ENCODE data around the gene BORCS8. TPM values are rescaled to one million over a fixed set of nuclear protein-coding genes. Genes with fewer than 3 reads are reported as not detected.
"Not testable (repeated sequence)": the region's sequence is repeated elsewhere in the genome, so short reads cannot be mapped to it uniquely, and the experiment has no call there.

The BORCS8 gene
- total RNA-seq, 1 experiment from 2014 or later, result 9.6 TPM

DNA sequence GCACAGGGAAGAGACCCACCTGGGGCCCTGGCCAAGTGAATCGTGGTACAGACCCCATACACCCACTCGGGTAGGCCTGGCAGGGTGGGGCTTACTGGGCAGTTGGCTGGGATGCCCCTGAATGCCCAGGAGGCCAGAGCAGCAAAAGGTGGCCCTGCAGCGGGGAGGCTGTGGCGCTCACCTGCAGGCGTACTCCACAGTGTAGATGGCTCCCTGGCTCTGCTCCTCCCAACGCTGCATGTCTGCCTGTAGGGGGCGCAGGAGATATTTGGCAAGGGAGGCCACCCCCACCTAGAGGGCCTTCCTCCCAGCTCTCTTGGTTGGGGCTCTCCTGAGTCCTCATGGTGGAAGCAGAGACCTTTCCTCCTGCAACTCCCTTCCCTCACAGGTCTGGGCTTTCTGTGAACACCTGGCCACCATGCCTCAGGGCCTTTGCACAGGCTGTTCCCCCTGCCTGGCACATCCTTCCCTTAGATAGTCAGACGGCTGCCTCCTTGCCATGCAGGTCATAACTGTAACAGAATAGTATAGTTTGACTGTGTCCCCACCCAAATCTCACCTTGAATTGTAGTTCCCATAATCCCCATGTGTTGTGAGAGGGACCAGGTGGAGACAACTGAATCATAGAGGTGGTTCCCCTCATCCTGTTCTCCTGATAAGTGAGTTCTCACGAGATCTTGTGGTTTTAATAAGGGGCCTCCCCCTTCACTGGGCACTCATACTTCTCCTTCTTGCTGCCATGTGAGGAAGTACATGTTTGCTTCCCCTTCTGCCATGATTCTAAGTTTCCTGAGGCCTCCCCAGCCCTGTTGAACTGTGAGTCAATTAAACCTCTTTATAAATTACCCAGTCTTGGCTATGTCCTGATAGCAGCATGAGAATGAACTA, 5.9 kb downstream of the BORCS8 start:
- DNase-seq (ENCODE audit: extremely low read depth, low read depth), result peak; percentile 40

DNA sequence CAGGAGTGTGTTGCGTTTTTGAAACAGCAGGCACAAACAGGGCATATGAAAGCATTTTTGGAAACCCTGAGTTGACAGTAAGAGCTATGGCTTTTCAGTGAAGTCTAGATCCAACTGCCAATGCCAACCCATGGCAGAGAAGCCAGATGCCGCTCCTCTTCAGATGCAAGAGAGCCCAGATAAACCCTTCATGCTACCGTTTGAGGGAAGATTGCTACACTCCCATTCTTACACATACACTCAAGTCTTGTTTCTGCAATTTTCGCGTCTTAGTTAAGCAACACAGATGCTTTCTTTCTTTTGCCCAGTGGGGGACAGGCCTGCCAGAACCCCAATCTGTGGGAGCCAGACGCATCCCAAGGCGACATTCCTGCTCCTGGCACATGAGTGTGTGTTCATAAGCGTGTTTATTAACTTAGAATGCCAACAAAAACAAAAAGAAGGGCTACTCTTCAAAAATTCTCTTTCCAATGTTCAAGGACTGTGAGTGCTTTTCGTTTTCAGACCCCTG, 10.4 kb downstream of the BORCS8 start:
- DNase-seq (ENCODE audit: extremely low read depth, low read depth), result no peak

DNA sequence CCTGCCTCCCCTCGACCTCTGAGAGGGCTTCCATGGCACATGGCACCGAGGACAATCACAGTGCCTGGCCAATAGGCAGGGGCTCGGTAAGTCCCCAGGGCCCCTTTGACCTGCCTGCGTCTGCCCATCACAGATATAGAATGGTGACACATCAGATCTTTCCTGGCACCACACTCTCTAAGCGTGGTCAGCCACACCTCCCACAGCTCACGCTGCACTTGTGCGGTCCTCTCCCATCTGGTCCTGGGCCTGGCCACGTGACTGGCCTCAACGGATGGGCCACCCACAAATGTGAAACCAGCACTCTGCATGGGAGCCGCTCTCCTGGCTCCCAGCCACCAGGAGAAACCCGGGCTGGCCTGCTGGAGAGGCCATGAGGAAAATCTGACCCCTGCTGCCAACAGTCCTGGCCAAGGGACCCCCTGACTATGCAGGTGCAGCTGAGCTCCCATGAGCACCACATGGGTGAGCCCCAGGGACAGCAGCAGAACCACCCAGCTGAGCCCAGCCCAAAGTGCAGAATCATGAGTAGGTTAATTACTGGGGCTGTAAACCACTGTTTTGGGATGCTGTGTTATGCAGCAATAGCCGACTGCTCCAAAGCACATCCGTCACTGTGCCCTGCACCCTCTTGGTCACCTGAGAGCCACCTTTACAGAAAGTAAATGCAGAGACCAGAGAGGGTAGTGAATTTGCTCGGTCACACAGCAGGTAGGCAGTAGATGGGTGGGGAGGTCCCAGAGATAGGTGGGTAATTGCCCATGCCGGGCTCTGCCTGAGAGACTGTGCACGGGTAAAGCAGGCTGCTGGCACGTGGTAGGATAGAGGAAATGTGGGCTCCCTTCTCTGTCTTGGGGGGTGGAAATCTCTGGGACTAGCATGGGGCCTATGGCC, 12.2 kb downstream of the BORCS8 start:
- DNase-seq (ENCODE audit: extremely low read depth, low read depth), result no peak

DNA sequence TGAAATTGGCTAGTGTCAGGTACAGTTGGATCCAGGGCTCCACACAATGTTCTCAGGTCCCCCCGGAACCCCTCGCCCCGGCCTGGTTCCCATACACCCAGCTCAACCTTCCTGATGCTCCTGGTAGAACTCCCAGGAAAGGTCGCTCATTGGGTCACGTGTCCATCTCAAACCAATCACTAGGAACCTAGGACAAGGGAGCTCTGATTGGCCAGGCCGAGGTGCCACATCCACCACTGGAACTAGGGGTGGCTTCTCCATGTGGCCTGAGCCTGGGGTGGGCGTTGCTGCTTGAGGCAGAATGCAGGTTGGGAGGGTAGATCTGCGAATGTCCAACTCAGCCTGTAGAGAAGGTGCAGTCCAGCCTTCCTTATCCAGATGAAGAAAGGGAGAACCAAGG, 15.0 kb downstream of the BORCS8 start:
- DNase-seq (ENCODE audit: extremely low read depth, low read depth), result no peak

DNA sequence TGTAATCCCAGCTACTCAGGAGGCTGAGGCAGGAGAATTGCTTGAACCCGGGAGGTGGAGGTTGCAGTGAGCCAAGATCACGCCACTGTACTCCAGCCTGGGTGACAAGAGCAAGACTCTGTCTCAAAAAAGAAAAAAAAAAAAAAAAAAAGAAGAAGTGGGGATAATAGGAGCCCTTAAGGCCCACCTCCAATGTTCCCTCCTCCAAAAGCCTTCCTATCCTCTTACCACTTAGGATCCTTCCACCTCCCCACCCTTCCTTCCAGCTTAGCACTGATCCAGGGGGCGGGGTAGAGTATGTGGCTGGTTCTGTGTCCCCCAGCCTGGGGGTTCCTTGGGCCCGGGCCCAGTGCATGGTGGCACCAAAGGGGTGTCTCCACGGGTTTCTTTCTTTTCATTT, 18.7 kb downstream of the BORCS8 start:
- not testable (repeated sequence) for DNase-seq (ENCODE audit: extremely low read depth, low read depth)

DNA sequence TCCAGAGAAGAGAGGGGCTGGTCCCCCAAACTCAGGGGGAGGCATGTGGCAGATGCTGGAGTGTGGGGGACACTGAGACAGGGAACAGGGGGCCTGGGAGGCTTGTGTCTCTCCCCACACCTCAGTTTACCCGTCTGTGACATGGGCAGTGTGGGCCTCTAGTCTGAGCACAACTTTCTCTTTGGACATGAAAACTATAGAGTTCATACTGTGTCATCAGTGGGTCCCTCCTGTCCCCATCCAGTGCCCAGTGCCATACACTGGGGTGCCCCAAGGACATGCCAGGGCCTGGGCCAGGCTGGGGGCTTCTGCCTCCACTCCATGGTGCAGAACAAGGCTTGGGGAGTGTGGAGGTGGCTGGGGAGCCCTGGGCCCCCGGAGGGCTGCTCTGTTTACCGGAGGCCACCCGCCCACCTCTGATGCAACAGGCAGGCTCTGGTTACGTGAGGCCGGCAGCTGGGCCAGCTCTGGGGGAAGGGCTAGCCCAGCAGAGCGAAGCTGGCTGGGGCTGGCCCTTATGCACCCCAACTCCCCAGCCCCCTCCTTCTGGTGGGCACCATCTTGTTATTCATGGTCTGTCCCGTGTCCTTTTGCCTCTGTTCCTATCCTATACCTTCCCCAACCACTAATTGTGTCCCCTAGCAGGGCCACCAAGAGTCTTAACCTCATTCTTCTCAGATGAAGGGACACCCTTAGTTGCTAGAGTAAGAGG, 20.0 kb downstream of the BORCS8 start:
- peak; percentile 27 for DNase-seq (ENCODE audit: extremely low read depth, low read depth)

DNA sequence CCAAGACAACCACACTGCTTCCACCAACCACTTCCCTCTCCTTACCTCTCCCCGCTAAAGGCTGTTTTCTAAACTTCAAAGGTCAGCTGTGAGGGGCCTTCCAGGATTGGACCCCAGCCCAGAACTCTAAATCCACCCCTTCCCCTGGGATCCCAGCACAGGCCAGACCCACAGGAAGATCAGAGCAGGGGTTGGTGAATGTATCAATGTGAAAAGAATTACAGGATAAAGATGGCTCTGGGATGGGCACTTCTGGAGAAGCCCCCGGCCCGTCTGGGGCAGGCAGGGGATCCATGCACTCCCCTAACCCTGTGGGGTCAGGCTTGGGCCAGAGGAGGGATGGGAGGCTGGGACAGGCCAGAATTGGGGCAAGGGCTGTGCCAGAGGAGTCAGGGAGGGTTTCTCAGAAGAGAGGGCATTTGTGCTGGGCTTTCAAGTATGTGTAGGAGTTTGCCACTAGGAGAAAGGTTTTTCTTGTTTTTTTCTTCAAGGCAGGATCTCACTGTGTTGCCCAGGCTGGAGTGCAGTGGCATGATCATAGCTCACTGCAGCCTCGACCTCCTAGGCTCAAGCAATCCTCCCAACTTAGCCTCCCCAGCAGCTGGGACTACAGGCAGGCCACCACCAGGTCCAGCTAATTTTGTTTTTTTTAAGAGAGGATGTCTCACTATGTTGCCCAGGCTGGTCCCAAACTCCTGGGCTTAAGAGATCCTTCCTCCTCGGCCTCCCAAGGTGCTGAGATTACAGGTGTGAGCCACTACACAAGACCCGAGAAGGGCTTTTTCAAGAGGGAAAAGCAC, 20.9 kb downstream of the BORCS8 start:
- DNase-seq (ENCODE audit: extremely low read depth, low read depth), result no peak

DNA sequence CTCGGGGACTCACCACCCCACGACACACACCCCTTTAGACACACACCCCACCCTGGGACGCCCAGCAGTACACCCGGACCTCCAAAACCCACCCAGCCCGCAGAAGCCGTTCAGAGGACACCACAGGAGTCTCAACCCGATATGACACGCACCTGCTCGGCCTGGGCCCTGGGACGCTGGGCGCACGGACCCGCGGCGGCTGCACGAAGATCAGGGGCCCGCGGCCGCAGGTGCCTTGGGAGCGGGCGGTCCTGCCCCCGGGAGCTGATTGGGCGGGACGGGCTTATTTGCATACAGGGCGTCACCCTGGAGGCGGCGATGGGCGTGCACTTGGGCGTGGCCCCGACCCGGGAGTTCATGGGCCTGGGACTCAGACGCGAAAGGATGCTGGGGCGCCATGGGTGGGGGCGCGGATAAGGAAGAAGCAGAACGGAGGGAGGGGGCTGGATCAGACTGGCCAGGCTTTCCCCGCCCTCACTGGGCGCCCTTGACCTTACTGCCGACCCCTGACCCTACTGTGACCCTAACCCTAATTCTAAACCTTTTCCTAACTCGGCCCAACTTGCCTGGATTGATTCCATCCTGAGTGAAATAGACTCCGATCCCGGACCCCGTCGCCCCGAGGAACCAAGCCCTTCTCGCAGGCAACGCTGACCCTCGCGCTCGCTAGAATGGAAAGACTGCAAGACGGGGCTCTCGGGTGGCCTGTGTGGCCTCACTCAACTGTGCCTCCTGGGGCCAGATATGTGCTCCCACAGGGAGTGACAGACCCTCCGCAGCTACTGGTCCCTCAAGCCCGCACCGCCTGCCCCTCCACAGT, 21.7 kb downstream of the BORCS8 start, which contains the start of gene MEF2B:
MEF2B (minus strand) TSS at position 211 of the 820 bp plus-strand sequence. CDS start 19,528 bp downstream, outside the sequence.
- peak; percentile 63 for DNase-seq (ENCODE audit: extremely low read depth, low read depth)

DNA sequence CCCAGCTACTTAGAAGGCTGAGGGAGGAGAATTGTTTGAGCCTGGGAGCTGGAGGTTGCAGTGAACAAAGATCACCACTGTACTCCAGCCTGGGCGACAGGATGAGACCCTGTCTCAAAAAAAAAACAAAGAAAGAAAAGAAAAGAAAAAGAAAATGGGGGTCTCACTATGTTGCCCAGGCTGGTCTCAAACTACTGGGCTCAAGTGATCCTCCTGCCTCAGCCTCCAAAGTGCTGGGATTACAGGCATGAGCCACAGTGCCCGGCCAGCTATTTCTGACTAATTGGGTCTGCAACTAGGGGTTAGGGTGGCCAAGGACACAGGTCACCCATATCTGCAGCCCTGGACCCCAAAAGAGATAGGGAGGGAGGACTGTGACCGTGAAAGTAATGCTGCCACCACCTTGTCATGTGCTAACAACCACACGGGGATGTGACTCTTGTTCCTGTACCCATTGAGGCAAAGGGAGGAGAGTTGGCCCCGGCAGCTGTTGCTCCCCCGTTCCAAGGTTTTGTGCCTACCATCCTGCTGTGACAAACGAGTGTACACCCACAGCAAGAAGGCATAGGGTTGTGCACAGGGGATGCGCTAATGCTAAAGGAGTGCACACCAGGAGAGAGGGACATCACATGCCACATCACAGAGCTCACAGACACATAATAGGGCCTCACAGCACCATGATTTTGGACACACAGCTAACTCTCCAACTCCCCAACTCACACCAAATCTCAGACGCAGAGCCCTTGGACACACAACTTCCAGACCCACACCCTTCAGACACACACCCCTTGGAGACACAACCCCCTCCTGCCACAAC, 22.5 kb downstream of the BORCS8 start:
- no peak for DNase-seq (ENCODE audit: extremely low read depth, low read depth)

DNA sequence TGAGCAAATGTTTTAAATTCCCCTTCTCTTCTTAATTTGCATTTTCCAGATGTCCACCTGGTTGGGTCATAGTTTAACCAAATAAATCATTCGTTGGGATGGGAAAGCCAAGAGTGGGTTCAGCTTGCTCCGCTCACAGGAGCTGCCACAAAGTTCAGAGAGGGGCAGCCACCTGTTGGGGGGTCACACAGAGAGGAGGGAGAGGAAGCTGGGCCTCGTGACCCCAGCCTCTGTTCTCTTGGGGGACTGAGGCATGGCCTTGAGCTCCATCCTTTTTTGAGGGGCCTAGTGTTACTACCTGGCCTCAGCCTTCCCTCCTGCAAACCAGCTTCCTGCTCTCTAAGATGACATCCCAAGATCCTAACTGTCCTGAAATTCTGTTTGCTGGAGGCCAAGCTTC, 24.3 kb downstream of the BORCS8 start:
- no peak for DNase-seq (ENCODE audit: extremely low read depth, low read depth)

DNA sequence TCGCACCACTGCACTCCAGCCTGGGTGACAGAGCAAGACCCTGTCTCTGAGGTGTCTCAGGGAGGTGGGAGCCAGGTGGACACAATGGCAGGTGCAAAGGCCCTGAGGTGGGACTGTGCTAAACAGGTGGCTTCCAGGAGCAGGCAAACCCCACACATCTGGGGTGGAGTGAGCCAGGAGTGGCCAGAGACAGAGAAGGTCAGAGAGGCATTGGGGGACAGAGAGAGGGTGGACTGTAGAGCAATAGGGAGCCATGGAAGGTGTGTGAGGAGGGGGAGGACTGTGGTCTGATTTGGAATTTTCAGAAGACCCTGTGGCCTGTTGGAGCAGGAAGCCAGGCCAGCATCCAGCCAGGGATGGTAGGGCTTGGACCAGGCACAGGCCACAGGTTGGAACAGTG, 26.6 kb downstream of the BORCS8 start:
- no peak for DNase-seq (ENCODE audit: extremely low read depth, low read depth)

DNA sequence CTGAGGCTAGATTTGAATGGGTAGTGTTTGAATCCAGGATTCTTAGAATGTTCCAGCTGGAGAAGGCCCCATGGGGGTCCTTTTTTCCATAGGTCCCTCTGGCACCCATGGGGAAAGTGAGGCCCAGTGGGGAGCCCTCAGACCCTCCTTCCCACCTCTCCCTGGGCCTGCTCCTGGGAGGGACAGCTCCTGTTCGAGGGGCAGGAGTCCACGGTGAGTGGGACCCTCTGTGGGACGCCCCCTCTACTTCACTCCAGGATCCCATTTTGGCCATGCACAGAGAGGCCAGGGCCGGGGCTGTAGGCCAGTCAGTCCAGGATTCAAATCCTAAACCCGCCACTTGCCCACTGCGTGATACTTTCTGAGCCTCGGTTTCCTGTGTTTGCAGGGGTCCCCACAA, 29.5 kb downstream of the BORCS8 start:
- DNase-seq (ENCODE audit: extremely low read depth, low read depth), result no peak

DNA sequence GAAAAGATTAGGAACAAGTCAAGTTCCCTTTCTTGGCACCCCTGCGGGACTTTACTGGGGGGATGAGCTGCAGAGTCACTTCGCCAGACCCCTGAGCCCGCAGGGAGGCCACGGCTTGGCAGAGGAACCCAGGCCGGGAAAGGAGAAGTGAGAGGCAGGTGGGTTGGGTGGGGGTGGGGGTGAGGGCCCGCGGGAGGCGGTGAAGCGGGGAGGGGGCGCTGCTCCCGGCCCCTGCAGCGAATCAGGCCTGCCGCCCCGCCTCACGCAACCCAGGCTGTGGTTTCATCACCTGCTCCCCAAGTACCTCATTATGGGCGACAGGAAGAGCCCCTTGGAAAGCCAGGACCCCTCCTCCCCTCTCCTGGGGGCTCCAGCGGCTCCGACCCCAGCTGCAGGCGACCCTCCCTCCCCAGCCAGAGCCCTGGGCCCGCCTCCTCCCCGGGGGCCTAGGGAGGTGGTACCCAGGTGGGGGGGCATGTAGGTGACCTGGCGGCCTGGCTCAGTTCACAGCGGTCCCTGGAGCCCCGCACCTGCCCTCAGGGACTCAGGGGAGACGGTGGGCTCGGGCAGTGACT, 31.4 kb downstream of the BORCS8 start:
- DNase-seq (ENCODE audit: extremely low read depth, low read depth), result no peak

DNA sequence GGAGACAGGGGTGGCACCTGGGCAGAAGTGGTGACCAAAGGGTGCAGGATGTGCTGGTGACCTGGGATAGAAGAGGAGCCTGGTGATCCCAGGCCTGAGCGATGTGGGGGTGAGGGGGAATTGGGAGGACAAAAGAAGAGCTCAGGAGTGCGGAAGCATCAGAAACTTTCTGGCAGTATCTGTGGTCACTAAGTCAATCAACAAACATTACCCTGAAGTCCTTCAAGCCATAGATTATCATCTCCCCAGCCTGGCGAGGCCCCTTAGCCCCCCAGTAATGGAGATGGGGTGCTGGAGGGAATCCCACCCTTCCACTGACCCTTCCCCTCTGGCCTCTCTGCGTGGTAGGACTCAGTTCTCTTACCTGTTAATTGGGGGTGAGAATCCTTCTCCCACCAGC, 32.4 kb downstream of the BORCS8 start:
- no peak for DNase-seq (ENCODE audit: extremely low read depth, low read depth)

DNA sequence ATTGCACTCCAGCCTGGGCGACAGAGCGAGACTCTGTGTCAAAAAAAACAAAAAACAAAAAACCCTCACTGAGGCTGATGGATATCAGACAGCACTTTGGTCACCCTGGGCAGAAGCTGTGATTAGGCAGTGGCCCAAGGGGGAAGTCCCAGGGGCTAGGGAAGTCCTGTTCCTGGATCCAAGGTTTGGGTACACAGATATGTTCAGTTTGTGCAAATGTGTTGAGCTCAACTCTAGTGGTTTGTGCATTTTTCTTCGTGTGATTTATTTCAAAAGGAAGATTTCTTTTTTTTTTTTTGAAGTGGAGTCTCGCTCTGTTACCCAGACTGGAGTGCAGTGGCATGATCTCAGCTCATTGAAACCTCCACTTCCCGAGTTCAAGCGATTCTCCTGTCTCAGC, 34.1 kb downstream of the BORCS8 start:
- no peak for DNase-seq (ENCODE audit: extremely low read depth, low read depth)

DNA sequence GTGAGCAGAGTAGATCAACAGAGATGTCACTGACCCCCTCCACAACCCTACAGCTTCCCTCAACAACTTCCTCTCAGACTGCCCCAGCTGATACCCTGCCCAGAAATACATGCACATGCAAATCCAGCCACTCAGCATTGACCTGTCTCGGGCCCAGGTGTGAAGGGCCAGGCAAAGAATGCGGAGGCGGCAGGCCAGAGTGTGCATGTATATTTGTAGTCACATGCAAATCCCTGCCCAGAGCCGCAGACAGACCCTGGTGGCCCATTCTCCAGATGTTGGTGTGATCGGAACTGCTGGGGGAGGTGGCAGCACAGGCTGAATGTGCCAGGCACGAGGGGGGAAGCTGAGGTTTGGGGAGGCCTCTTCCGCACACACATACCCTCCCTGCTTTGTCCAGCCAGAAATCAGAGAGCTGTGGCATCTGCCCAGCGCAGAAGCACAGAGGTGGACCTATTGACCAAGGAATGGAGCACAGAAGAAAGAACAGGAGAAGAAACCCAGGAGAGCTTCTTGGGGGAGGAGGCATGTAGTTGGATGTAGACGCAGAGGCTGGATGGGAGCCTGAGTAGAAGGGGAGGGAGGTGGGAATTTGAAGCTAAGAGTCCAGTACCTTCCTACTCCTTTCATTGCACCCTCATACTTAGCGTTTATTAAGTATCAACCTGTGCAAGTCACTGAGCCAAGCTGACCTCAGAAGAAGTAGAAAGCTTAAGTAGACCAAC, 36.3 kb downstream of the BORCS8 start:
- no peak for DNase-seq (ENCODE audit: extremely low read depth, low read depth)

Data from NCI-H460 (cell line).